DMS 273 treated with DMSO at 0.1 percent for 48 hours (cell line): ENCODE measurements around the gene CASZ1.

Source experiments
- DNase-seq: peaks from one replicate; lab custom pipeline; 2025; lab: John Stamatoyannopoulos, UW

Gene CASZ1, protein sequence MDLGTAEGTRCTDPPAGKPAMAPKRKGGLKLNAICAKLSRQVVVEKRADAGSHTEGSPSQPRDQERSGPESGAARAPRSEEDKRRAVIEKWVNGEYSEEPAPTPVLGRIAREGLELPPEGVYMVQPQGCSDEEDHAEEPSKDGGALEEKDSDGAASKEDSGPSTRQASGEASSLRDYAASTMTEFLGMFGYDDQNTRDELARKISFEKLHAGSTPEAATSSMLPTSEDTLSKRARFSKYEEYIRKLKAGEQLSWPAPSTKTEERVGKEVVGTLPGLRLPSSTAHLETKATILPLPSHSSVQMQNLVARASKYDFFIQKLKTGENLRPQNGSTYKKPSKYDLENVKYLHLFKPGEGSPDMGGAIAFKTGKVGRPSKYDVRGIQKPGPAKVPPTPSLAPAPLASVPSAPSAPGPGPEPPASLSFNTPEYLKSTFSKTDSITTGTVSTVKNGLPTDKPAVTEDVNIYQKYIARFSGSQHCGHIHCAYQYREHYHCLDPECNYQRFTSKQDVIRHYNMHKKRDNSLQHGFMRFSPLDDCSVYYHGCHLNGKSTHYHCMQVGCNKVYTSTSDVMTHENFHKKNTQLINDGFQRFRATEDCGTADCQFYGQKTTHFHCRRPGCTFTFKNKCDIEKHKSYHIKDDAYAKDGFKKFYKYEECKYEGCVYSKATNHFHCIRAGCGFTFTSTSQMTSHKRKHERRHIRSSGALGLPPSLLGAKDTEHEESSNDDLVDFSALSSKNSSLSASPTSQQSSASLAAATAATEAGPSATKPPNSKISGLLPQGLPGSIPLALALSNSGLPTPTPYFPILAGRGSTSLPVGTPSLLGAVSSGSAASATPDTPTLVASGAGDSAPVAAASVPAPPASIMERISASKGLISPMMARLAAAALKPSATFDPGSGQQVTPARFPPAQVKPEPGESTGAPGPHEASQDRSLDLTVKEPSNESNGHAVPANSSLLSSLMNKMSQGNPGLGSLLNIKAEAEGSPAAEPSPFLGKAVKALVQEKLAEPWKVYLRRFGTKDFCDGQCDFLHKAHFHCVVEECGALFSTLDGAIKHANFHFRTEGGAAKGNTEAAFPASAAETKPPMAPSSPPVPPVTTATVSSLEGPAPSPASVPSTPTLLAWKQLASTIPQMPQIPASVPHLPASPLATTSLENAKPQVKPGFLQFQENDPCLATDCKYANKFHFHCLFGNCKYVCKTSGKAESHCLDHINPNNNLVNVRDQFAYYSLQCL (N-terminal part only)

DNA sequence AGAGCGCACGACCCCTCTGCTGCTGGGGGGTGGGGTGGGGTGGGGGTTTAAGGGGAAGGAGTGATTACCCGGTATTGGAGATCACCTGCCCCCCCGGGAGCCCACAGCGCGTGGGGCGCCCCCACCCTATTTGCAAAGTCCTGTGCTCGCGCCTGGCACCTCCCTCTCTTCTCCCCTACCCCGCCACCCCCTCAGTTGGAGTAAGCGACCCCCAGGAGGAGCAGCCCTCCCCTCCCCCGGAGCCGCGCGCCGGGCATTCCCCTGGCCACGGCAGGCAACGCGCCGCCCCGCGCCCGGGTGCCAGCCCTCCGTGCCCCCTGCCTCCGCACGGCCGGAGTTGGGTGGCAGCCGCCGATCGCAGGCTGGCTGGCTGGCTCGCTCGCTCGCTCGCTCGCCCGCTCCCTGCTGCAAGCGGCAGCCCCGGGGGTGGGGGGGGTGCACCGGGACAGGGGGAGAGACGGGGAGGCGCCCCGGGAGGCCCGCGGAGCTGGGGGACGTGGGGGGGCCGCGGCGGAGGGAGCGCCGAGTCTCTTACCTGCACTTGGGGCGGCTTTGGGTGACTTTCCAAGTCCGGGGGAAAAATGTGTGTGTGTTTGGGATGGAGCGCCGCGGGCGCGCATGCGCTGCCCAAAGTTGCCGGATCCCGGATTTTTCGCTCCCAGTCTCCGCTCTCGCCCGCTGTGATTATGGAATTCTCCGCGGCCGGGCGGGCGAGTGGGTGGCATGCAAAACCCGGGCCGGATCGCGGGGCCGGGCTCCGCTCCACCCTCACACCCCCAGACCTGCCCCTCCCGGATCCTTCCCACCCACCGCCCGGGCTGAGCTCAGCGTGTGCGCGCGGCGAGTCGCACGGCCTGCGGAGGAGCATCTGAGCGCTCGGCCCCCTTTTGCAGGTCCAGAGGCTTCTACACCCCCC lies at the start of gene CASZ1:
Gene CASZ1, minus strand, starts transcription at position 618 of the 916 bp plus-strand sequence. CDS start 102,757 bp downstream, outside the sequence.
- peak; percentile 87 for DNase-seq

DNA sequence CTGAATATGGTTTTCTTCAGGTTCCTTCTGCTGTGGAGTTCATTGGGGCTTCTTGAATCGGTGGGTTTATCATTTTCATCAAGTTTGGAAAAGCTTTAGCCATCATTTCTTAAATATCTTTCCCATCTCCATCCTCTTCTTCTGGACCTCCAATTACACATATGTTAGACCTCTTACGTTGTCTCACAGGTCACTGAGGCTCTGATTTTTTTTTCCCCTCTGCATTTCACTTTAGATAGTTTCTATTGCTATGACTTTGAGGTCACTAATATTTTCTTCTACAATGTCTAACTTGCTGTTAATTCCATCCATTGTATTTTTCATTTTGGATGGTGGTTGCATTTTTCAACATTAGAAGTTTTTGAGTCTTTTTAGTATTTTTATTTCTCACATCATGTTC lies 47.3 kb upstream of the CASZ1 start:
- no peak for DNase-seq

DNA sequence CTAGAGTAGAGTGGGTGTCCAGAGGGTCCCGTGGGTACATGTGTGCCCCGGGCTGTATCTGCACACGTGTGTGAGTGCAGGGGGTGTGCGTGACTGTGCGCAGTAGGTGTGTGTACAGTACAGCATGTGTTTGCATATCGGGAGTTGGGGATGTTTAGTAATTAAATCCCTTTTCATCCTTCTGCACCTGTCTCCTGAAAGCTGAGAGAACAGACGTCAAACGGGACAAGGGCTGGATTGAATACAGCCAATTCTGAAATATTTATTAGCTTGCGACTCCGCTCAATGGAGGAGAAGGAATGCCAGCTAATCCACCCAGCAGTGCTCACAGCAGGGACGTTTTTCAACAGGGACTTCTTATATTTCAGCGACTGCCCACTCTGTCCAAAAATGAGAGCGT lies 44.7 kb upstream of the CASZ1 start:
- DNase-seq, result no peak

DNA sequence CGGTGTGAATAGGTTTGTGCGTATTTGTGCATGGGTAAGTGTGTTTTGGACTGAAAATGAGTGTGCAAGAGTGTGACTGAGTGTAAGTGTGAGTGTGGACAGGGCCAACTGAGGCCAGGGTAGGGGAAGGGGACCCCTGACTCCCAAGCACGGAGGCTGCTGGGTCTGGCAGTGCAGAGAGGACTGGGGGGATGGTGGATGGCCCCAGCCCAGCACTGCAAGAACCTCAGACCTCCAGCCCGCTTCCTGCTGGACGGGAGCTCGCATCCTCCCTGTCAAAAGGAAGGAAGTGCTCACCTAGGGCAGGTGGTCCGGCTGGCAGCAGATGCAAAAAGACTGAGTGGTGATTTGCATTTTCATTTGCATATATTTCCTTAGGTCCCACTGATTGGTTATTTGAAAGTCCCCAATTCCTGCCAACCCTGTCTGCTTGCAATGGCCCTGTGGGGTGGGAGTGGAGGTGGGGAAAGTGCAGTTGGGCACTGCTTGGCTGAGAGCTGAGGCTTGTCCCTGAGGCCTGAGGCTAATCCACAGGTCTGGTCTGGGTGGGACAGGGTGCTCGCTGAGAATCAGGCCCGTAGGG lies 42.8 kb upstream of the CASZ1 start:
- DNase-seq, result no peak

DNA sequence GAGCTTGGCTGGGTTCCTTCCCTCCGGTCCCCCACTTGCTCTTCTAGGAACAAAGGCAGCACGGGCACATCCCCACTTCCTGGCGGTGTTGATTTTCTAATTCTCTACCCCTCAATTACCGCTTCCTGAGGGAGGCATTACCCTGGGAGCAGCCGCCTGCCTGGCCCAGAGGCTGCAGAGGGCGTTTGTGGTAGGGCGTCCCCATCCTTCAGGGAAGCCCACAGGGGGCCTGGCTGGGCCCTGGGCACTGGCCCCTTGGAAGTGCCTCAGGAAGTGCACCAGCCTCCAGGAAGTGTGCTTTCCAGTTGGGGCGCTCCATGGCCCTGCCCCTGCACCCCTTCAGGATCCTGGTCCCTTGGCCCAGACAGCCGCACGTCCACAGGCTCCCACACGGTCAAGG lies 42.1 kb upstream of the CASZ1 start:
- DNase-seq, result no peak

DNA sequence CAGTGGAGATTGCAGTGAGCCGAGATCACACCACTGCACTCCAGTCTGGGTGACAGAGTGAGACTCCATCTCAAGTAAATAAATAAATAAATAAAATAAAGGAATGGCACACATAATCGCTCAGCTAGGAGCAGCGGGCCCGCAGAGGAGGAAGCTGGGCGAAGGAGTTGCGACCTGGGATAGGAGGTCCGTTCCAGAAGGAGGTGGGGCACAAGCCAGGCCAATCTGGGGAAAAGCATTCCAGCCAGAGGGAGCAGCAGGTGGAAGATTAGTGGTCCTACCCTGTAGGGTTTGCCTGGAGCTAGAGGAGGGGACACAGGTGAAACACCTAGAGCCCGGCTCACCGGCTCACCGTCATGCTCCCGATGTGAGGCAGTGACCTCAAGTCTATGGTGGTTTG lies 40.3 kb upstream of the CASZ1 start:
- no peak for DNase-seq

DNA sequence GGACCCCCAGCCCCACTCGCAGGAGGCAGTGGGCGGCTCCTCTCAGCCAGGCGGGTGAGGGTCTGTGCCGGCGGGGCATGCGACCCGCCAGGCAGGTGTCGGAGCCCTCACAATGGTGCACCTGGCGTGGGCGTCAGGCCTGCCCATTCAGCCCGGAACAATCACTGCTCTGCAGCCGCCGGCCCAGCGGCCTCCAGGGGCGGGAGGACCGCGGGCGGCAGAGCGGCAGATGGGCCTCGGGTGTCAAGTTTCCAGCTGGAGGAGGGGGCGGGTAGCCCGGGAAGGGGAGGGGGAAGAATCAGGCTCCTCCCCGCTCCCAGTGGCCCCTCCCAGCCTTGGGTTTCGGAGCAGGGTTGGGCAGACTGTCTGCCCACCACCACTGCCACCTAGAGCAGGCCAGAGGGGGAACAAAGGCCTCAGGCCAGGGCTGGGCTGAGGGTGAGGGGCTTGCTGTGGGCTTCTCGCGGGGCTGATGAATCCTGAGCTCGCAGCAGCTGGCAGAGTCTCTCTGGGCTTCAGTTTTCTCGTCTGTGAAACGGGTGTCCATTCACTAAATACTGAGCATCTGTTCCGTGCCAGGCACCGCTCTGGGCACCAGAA lies 39.5 kb upstream of the CASZ1 start:
- DNase-seq, result peak; percentile 66

DNA sequence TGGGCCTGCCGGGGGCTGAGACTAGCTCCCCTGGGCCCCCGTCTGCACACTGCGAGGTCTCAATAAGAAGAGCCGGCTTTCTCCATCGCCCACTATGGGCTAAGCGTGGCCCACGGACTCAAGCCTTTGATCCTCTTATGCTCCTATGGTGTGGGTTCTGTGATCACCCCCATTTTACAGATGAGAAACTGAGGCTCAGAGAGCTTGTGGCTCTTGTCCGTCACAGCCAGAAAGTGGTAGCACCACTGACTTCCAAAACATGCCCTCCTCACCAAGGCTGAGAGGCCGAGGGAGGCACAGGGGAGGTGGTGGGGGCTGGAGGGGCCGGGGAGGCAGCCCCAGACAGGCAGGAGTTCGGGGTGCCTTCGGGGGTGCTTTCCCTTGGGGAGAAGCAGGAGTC lies 39.0 kb upstream of the CASZ1 start:
- DNase-seq, result no peak

DNA sequence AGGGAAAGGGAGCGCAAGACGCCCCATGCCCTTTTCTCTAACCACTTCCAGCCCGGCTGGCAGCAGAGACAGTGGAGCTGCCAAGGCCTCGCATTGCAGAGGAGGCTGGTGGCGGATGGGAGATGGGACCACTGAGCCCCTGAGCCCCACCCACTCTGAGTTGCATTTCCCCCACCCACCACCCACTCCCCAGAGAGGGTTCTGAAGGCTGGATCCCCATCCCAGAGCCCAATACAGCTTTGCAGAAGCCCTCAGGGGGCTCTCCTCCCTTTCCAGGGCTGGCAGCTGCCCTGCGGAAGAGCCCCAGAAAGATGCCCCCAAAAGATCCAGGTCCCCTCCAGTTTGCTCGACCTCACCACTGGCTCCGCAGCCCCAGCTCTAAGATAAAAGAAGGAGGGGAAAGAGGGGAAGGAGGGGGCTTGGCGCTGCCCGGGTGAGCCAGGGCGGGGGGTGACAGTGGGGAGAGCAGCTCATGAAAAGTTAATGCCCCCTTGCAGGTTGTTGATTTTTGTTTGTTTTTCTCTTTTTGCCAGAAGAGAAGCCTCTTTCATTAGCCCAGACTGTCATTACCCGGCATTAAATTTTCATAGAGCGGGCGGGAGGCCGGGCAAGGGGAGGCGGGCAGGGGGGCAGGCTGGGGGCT lies 38.4 kb upstream of the CASZ1 start:
- DNase-seq, result no peak

DNA sequence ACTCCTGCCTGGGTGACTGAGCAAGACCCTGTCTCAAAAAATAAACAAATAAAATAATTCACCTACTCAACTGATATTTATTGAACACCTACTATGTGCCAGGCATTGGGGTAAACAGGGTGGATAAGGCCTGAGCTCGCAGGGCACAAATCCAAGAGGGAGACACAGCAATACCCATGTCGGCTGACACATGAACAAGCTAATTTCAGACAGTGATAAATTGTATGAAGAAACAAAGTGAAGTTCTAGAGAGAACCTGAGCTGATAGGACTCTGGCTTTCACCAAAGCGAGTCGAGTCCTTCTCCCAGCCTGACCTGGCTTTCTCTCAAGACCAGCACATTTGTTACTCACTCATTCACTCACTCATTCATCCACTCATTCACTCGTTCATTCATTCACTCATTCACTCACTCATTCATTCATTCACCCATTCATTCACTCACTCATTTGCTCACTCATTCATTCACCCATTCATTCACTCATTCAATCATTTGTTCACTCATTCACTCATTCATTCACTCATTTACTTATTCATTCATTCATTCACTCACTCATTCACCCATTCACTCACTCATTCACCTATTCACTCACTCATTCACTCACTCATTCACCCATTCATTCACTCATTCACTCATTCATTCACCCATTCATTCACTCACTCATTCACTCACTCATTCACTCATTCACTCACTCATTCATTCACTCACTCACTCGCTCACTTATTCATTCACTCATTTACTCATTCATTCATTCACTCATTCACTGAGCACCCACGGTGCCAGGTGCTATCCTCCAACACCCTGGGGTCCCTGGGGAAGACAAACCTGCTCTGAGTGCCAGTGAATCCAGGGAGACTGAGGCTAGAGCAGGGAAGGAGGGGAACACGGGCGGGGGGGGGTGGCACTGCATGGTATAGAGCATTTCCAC lies 37.4 kb upstream of the CASZ1 start:
- no peak for DNase-seq

DNA sequence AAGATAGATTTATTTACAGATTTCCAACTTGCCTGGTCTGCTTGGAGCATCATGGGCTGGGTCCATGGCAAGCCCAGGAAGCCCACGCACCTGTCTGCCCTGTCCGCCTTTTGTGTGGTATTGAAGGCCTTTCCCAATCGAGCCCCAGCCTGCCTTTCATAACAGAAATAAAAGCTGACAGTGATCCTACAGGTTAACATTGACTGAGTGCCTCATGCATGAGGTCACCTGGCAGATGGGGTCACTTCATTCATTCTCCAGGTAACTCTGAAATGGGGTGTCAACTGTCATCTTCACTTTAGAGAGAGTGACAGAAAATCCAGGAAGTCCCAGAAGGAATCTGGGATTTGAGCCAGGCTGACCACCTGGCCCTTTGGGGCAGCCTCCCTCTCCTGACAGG lies 36.3 kb upstream of the CASZ1 start:
- DNase-seq, result no peak

DNA sequence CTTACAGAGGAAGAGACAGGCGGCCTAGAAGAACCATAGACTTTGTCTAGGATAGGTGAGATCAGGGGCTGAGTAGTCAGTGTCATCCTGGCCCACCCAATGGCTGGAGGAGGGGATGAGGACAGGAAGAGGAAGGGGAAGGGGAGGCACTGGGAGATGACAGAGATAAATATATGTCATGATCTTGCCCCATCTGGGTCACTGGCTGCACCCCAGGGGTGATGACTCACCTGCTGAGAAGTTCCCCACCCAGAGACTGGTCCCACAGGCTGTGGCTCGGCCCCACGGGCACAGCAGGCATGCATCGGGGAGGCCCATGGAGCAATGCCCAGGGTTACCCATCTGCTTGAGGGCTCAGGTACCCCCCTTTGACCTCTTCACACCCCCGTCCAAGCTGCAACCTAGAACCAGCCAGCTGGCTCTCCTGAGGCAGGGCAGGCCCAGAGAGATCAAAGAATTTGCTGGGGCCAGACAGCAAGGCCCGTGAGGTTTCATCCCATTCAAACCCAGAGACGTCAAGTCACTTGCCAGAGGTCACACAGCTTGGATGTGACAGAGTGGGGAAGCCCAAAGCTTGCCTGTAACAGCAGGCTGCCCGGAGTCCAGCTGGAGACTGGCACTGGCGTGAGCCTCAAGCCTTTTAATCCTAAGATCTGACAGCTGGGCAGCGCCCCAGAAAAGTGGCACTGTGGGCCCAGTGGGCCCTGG lies 34.7 kb upstream of the CASZ1 start:
- DNase-seq, result no peak

DNA sequence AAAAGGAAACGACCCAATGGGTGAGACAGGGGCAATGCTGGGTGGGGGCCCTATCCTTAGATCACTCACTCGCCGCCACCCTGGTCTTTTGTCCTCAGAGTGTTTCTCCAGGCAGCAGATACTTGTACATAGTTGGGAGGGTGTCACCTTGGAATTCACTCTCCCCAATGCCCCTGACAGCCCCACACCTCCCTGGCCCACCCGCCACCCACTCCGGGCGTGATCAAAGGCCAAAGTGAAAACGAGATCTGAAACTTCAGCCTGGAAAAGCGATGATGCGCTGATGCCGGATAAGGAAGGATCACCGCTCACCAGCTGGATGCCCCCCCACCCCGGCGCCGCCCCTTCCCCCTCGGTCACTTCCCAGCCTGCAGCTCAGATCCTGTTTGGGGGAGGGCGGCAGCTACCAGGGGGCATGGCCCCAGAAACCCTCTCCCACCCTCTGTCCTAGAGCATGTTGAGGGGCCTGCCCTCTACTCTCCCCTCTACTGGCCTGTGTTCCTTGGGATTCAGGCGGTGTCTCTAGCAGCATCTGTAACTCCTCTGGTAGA lies 33.6 kb upstream of the CASZ1 start:
- no peak for DNase-seq

DNA sequence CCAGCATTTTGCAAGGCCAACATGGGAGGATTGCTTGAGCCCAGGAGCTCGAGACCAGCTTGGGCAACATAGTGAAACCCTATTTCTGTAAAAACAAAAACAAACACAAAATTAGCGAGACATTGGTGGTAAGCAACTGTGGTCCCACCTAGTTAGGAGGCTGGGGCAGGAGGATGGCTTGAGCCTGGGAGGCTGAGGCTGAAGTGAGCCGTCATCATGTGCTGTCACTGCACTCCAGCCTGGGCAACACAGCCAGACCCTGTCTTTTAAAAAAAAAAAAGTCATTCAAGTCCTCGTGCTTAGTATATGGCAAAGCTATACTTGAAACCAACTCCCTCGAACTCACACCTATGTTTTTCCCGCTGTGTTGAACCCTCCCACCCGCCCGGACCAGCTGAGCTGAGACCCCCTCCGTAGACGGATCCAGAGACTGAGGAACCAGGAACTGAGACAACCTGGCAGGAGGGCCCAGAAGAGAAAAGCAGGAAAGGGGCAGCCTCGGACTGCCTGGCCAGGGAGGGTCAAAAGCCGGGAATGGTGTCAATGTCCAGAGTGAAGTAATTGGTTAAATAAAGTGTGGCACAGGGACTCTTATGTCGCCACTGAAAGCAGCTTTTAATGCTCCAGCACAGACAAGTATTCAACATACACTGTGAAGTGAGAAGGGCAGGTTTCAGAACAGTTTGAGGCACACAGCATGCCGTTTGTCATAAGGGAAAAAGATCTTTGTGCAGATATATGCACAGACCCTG lies 32.8 kb upstream of the CASZ1 start:
- DNase-seq, result no peak

DNA sequence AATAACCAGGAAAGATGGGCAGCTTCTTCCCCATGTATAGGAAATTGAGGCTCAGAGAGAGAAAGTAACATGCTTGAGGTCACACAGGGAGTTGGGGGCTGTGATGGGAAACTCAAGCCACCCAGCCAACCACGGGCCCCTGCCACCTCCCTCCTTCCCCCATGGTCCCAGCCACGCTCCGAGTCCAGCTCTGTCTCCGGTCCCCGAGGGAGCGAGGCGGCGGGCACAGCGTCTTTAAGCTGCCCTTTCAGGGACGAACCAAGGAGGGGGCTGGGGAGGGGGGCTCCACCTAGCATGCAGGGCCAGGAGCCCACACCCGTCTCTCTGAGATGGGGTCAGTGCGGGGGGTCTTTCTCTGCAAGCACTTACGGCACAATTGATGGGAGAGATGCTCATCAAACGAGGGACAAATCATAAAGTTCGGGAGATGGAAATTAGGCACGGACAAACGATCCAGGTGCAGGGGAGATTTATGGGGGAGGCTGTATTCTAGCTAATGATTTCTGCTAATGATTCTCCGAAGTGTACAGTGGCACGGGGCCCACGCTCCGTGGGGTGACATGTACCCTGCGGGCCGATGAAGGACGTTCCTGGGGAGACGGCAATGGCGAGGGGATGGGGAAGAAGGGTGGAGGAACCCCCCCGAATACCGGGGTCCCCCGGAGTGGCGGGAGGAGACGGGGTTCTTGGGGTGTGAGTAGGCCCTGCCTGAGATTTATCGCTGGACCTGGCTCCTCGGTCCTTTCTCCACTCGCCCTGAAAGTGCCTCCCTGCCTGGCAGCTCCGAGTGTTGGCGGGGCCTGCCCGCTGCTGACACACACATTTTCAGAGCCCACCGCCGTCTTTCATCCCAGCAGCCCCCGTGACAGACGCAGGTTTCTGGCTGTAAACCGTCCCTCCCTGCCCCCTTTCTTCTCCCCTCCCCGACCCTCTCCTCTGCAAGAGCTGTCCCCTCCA lies 31.2 kb upstream of the CASZ1 start:
- DNase-seq, result no peak

DNA sequence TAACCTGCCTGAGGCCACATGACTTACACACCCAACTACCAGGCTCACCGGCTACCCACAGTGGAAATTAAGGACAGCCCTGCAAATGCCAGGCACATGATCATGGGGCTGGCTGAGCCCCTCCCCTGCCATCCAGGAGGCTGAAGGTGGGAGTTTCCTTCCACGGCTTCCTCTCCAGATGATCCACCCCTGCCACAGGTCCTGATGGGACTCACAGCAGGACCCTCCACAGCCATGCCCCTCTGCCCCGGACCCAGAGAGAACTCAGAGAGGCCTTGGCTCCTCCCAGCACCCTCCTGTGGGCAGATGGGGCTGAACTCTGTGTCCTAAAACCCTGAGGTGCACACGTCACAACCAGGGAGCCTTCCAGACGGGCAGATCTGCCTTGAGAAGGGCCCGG lies 29.1 kb upstream of the CASZ1 start:
- no peak for DNase-seq
